ENCODE results near the gene C1GALT1.

GRCh38 chr7:7175075-7175695 is 7.2 kb upstream of the C1GALT1 start:
- TF ChIP-seq EZH2 (IDR thresholded peaks at IDR 0.05; ENCODE audit: borderline replicate concordance, low read depth, low read length, poor library complexity, severe bottlenecking) (no peak), CTCF (conservative IDR thresholded peaks at IDR 0.05; ENCODE audit: low read depth, low read length) (no peak)
